ENCODE data around the gene KLHL6. TPM values are rescaled to one million over a fixed set of nuclear protein-coding genes. Genes with fewer than 3 reads are reported as not detected.

The KLHL6 gene
- total RNA-seq, 4 donors from 2014 or later = 0.26 to 2.0 (median 1.6) TPM

- H3K9me3 ChIP-seq = no peaks in the 10 kb centered on the region
- TF ChIP-seq CTCF (IDR thresholded peaks at IDR 0.05) = no peak
- TF ChIP-seq POLR2A (IDR thresholded peaks at IDR 0.05) = no peak
- DNase-seq = no peak
Measured at GRCh38 chr3:183545708-183546107, 9.8 kb downstream of the KLHL6 start.

GRCh38 chr3:183542355-183542754, 13.2 kb downstream of the KLHL6 start:
- intact Hi-C loops (cut with DNase I; ENCODE audit: low total_unique reads) = no loop called here
- TF ChIP-seq CTCF (IDR thresholded peaks at IDR 0.05) = no peak
- no peak for TF ChIP-seq POLR2A (IDR thresholded peaks at IDR 0.05)

More at GRCh38 chr3:183545708-183546107, 9.8 kb downstream of the KLHL6 start:
- intact Hi-C loops (cut with DNase I; ENCODE audit: low total_unique reads) = no loop called here
- Histone ChIP-seq H3K27ac (no peak overlapping the region), H3K27me3 (no peaks in the 10 kb centered on the region), H3K4me3 (no peak overlapping the region), H3K36me3 (no peaks in the 10 kb centered on the region), H3K4me1 (no peaks in the 10 kb centered on the region)

GRCh38 chr3:183541738-183542137, 13.8 kb downstream of the KLHL6 start:
- Histone ChIP-seq H3K4me1 (no peaks in the 10 kb centered on the region), H3K27ac (no peak overlapping the region), H3K4me3 (no peak overlapping the region), H3K27me3 (no peaks in the 10 kb centered on the region), H3K36me3 (no peaks in the 10 kb centered on the region), H3K9me3 (no peaks in the 10 kb centered on the region)
- intact Hi-C loops (cut with DNase I; ENCODE audit: low total_unique reads) = no loop called here
- DNase-seq = no peak
- TF ChIP-seq CTCF (IDR thresholded peaks at IDR 0.05) (no peak), POLR2A (IDR thresholded peaks at IDR 0.05) (no peak)

More at GRCh38 chr3:183542355-183542754, 13.2 kb downstream of the KLHL6 start:
- Histone ChIP-seq H3K27me3 (no peaks in the 10 kb centered on the region), H3K36me3 (no peaks in the 10 kb centered on the region), H3K4me1 (no peaks in the 10 kb centered on the region), H3K27ac (no peak overlapping the region), H3K4me3 (no peak overlapping the region), H3K9me3 (no peaks in the 10 kb centered on the region)
- DNase-seq = no peak

- Histone ChIP-seq H3K27me3 (no peaks in the 10 kb centered on the region), H3K36me3 (no peaks in the 10 kb centered on the region), H3K4me3 (no peak overlapping the region), H3K4me1 (no peaks in the 10 kb centered on the region), H3K27ac (no peak overlapping the region), H3K9me3 (no peaks in the 10 kb centered on the region)
- no peak for TF ChIP-seq CTCF (IDR thresholded peaks at IDR 0.05)
- no peak for TF ChIP-seq POLR2A (IDR thresholded peaks at IDR 0.05)
- no peak for DNase-seq
- intact Hi-C loops (cut with DNase I; ENCODE audit: low total_unique reads) = no loop called here
Measured at GRCh38 chr3:183541235-183541655, 14.3 kb downstream of the KLHL6 start.

- Histone ChIP-seq H3K36me3 (no peaks in the 10 kb centered on the region), H3K9me3 (no peaks in the 10 kb centered on the region), H3K4me1 (no peaks in the 10 kb centered on the region), H3K27me3 (no peaks in the 10 kb centered on the region), H3K27ac (no peak overlapping the region), H3K4me3 (no peak overlapping the region)
- TF ChIP-seq POLR2A (IDR thresholded peaks at IDR 0.05) (no peak), CTCF (IDR thresholded peaks at IDR 0.05) (no peak)
- intact Hi-C loops (cut with DNase I; ENCODE audit: low total_unique reads) = no loop called here
- DNase-seq = no peak
Measured at GRCh38 chr3:183540501-183541234, 14.8 kb downstream of the KLHL6 start.
